Retina (tissue), 1 donor: ENCODE measurements around the gene PCMTD2.
"Not testable (repeated sequence)": the region's sequence is repeated elsewhere in the genome, so short reads cannot be mapped to it uniquely, and the experiment has no call there.

Experiments used
- DNase-seq: peaks from one replicate; pipeline ENCODE4 v3.0.0-alpha.2; 2016

Gene PCMTD2

GRCh38 chr20:64258071-64258823 lies 2.7 kb downstream of the PCMTD2 start:
- DNase-seq, result no peak

DNA sequence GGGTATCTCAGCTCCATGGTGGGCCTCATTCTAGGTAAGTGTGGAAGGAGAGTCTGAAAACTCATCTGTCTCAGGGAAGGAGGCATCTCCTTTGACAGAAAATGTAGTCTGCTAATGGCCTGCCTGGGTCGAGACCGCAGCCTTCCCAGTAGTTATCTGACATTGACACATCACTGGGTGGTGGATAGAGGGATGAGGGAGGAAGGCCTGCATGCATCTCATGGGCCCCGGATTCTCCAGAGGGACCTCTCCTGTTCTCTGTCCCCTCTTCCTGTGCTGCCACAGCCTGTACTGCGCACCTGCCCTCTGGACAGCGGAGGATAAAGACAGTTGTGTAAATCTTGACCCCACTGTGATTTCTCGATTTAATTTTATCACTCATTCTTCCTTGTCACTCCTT lies 4.7 kb downstream of the PCMTD2 start:
- DNase-seq, result no peak

GRCh38 chr20:64261138-64261537 lies 5.6 kb downstream of the PCMTD2 start:
- DNase-seq, result no peak

- no peak for DNase-seq
Observed at GRCh38 chr20:64264091-64264490, 8.5 kb downstream of the PCMTD2 start.

DNA sequence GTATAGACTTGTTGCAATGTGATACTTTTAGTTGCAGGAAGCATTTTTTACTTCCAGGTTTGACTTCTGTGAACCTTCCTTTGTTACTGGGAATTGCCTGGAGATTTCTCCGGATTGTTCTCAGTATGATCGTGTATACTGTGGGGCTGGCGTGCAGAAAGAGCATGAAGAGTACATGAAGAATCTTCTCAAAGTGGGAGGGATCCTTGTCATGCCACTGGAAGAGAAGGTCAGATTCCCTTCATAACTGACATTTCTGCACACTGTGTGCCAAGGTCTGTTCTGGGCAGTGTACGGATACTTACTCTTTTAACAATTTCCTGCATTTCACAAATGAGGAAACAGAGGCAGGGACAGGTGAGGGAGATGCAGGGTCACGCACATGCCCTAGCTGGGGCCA lies 9.7 kb downstream of the PCMTD2 start:
- DNase-seq, result no peak

DNA sequence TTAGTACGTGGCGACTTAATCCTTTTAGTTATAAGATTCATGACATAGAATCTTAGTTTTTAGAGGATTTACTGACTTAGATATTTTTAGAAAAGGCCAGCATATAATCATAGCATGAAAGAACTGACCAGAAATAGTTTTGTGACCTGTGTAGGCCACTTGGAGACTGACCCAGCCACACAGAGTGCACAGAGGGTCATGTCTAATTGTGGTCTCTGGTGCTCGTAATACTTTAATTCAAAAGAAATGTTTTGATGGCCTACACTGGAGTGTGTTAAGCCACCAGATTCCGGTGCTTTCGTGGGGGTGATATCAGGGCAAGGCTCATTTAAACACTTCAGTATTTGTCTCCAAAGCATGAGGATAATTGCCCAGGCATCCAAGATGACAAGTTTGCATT lies 11.4 kb downstream of the PCMTD2 start:
- DNase-seq, result no peak

- DNase-seq, result no peak
Observed at GRCh38 chr20:64268174-64268573, 12.6 kb downstream of the PCMTD2 start.

DNA sequence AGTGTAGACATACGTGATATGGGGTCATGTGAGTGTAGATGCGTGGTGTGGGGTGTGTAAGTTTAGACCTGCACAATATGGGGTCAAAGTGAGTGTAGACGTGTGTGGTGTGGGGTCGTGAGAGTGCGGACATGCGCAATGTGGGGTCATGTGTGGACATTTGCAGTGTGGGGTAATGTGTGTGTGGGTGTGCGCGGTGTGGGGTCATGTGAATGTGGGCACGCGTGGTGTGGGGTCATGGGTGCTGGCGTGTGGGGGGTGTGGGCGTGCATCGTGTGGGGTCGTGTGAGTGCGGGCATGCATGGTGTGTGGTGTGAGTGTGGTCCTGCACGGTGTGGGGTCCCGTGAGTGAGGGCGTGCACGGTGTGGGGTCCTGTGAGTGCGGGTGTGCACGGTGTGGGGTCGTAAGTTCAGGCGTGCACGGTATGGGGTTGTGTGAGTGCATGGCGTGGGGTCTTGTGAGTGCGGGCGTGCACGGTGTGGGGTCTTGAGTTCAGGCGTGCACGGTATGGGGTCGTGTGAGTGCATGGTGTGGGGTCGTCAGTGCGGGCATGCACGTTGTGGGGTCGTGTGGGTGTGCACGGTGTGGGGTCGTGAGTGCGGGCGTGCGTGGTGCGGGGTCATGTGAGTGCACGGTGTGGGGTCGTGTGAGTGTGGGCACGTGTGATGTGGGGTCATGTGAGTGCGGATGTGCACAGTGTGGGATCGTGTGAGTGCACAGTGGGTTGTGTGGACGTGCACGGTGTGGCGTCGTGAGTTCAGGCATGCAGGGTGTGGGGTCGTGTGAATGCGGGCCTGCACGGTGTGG lies 14.3 kb downstream of the PCMTD2 start:
- DNase-seq, result no peak

GRCh38 chr20:64271636-64272035 lies 16.1 kb downstream of the PCMTD2 start:
- DNase-seq, result no peak

- DNase-seq, result no peak
Observed at GRCh38 chr20:64273109-64273508, 17.6 kb downstream of the PCMTD2 start.

- no peak for DNase-seq
Observed at GRCh38 chr20:64276817-64277216, 21.3 kb downstream of the PCMTD2 start.

GRCh38 chr20:64277571-64278316 lies 22.2 kb downstream of the PCMTD2 start:
- DNase-seq, result no peak

GRCh38 chr20:64278317-64278681 lies 22.8 kb downstream of the PCMTD2 start:
- no peak for DNase-seq

GRCh38 chr20:64279826-64280459 lies 24.4 kb downstream of the PCMTD2 start:
- no peak for DNase-seq

DNA sequence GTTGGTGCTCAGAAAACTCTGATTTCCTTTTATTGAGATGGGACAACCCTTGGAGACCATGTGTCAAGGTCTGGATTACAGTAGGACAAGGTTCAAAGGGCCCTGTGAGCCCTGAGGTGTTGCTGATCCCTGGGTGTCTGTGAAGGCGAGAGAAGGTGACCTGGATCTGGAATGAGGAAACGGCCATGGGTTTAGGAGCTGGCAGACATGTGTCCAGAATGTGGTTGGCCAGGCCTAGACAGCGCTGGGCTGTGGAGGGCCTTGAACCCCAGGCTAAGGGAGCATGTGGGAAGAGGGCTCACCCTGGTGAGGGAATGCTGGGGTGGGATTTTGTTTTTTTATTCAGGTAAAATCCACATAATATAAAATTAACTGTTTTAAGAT lies 24.9 kb downstream of the PCMTD2 start:
- no peak for DNase-seq

DNA sequence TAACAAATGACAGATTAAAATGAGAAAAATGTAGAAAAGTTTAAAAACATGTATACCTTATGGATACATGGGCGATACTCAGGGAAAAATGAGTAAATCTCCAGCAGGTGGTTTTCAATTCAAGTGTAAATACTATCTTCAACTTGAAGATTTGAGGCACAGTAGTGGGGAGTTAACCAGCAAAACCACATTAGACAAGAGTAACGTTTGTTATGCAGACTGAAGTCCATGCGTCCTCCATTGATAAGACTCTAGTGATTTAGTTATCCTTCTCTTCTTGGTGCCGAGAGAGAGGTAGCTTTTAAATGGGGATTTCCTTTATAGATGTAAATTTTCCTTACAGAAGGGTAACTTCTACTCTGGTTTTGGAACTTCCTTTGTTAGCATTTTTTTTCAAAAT lies 28.1 kb downstream of the PCMTD2 start:
- DNase-seq, result no peak

- DNase-seq, result peak; percentile 48
Observed at GRCh38 chr20:64285579-64286446, 30.3 kb downstream of the PCMTD2 start.

- DNase-seq, result not testable (repeated sequence)
Observed at GRCh38 chr20:64286447-64287263, 31.1 kb downstream of the PCMTD2 start.

GRCh38 chr20:64287264-64287590 lies 31.7 kb downstream of the PCMTD2 start:
- DNase-seq, result not testable (repeated sequence)

GRCh38 chr20:64292167-64292566 lies 36.6 kb downstream of the PCMTD2 start:
- DNase-seq, result not testable (repeated sequence)

DNA sequence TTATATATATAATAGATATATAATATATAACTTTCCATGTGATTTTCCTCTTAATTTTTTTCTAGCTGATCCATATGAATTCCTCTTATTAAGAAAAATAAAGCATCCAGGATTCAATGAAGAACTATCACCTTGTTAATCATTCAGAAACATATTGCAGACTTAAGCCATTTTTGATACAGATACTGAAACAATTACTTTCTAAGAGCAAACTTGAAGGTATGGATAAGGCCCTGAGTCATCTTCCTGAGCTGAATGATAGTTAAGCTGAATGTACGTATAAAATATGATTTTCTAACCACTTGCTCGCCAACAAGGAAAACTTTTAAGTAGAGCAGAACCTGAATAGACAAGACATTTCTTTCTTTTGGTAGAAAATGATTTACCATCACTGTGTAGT lies 47.5 kb downstream of the PCMTD2 start:
- DNase-seq, result not testable (repeated sequence)
